Measurements from ENCODE around the gene MT1X. TPM values are rescaled to one million over a fixed set of nuclear protein-coding genes. Genes with fewer than 3 reads are reported as not detected.
A peak's percentile ranks its signal among the peaks of the same experiment; 100 is the strongest.

Gene MT1X
- total RNA-seq, 1 donor = 28.8 TPM

DNA sequence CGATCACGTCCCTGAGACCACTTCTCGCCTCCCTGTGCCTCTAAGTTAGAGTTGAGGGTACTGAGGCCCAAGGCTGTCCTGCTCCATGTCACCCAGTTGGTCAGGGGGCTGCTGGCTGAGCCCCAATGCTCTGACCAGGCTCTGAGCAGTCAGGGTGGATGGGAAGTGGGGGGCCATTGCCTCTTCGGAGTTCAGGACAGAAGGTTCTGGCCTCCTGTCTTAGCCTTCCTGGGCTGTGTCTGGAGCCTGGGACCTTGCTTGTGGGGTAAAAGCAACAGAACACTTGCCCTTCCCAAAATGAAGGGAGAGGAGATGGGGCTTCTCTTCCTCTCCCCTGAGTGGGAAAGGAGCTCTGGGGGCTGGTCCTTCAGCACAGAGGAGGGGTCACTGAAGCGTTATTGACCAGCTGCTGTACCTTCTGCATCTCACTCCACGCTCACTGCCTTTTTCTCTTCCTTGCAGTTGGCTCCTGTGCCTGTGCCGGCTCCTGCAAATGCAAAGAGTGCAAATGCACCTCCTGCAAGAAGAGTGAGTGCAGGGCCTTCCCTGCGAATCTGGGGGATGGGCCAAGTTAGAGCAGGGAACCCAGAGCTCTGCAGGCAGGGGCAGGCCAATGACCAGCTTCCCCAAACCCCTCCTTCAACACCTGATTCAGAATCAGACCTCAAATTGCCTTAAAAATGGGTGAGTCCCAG is 580 bp downstream of the MT1X start:
- H3K4me3 ChIP-seq (ENCODE audit: low read length) = peak overlapping the region; percentile 61
- no peaks in the 10 kb centered on the region for H3K27me3 ChIP-seq (ENCODE audit: insufficient read depth, low read length)

GRCh38 chr16:56683424-56684172 is 1.3 kb downstream of the MT1X start:
- Histone ChIP-seq H3K4me1 (ENCODE audit: insufficient read depth, low read length) (peaks cover 22% of the 10 kb centered on the region), H3K9me3 (ENCODE audit: low read depth, low read length) (no peaks in the 10 kb centered on the region), H3K27me3 (ENCODE audit: insufficient read depth, low read length) (no peaks in the 10 kb centered on the region), H3K4me3 (ENCODE audit: low read length) (no peak overlapping the region)

More for the DNA sequence above, 580 bp downstream of the MT1X start:
- H3K9me3 ChIP-seq (ENCODE audit: low read depth, low read length) = no peaks in the 10 kb centered on the region
- peaks cover 22% of the 10 kb centered on the region for H3K4me1 ChIP-seq (ENCODE audit: insufficient read depth, low read length)

DNA sequence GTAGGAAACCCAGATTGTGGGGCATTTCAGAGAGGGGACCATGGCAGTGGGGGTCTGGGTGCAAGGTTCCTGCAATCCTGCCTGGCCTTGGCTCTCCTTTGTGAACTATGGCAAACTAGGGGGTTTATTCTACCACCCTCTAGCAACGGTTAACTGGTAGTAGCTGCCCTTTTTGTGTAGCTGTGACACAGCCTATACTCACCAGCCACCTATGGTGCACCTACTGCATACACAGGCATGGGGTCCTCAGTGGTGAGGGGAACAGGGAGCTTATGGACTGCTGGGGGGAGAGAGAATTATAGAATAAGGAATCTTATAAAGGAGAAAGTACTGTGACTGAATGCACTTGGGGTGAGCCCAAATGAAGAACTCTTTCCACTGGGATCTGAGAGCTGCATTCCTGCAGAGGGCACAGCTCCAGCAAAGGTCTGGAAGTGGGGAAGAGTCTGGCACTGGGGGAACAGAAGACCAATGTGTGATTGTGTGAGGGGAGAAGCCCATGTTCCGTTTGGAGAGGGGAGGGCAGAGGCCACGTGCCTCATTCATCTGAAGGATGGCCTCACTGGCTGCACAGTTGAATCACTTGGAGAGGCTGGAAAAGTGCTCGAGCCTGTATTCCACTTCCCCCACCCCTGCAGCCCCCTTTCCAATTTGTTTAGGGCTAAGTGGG is 2.1 kb downstream of the MT1X start:
- Histone ChIP-seq H3K4me1 (ENCODE audit: insufficient read depth, low read length) (peaks cover 22% of the 10 kb centered on the region), H3K27me3 (ENCODE audit: insufficient read depth, low read length) (no peaks in the 10 kb centered on the region), H3K4me3 (ENCODE audit: low read length) (no peak overlapping the region), H3K9me3 (ENCODE audit: low read depth, low read length) (no peaks in the 10 kb centered on the region)

- Histone ChIP-seq H3K4me3 (ENCODE audit: low read length) (no peak overlapping the region), H3K27me3 (ENCODE audit: insufficient read depth, low read length) (no peaks in the 10 kb centered on the region), H3K9me3 (ENCODE audit: low read depth, low read length) (no peaks in the 10 kb centered on the region), H3K4me1 (ENCODE audit: insufficient read depth, low read length) (peaks cover 22% of the 10 kb centered on the region)
These were observed 2.8 kb downstream of the MT1X start for GRCh38 chr16:56684926-56685590.

- Histone ChIP-seq H3K27me3 (ENCODE audit: insufficient read depth, low read length) (no peaks in the 10 kb centered on the region), H3K4me1 (ENCODE audit: insufficient read depth, low read length) (peaks cover 17% of the 10 kb centered on the region), H3K4me3 (ENCODE audit: low read length) (no peak overlapping the region), H3K9me3 (ENCODE audit: low read depth, low read length) (no peaks in the 10 kb centered on the region)
These were observed 4.5 kb downstream of the MT1X start for GRCh38 chr16:56686758-56687157.

DNA sequence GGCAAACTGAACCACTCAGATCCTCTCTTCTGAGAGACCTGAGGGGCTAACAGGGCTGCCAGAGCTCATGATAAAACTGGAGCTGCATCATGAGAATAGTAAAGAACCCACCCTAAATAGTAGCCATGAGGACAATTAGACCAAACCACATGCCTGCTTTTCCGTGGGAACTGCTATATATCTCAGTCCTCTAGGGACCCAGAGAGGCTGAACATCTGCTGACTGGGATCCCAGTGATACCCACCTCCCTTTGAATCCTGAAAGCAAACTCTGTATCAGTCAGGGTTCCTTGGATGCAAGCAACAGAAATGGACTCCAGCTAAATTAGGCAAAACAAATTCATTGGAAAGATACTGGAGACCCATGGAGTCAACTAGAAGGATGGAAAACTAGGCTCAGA is 6.5 kb downstream of the MT1X start:
- H3K4me1 ChIP-seq (ENCODE audit: insufficient read depth, low read length) = peaks cover under 1% of the 10 kb centered on the region
- H3K27me3 ChIP-seq (ENCODE audit: insufficient read depth, low read length) = no peaks in the 10 kb centered on the region
- H3K4me3 ChIP-seq (ENCODE audit: low read length) = no peak overlapping the region

GRCh38 chr16:56689171-56689570 is 6.9 kb downstream of the MT1X start:
- H3K27me3 ChIP-seq (ENCODE audit: insufficient read depth, low read length) = no peaks in the 10 kb centered on the region
- no peaks in the 10 kb centered on the region for H3K4me1 ChIP-seq (ENCODE audit: insufficient read depth, low read length)
- H3K4me3 ChIP-seq (ENCODE audit: low read length) = no peak overlapping the region
- no peaks in the 10 kb centered on the region for H3K9me3 ChIP-seq (ENCODE audit: low read depth, low read length)

More for the DNA sequence above, 6.5 kb downstream of the MT1X start:
- H3K9me3 ChIP-seq (ENCODE audit: low read depth, low read length) = no peaks in the 10 kb centered on the region

DNA sequence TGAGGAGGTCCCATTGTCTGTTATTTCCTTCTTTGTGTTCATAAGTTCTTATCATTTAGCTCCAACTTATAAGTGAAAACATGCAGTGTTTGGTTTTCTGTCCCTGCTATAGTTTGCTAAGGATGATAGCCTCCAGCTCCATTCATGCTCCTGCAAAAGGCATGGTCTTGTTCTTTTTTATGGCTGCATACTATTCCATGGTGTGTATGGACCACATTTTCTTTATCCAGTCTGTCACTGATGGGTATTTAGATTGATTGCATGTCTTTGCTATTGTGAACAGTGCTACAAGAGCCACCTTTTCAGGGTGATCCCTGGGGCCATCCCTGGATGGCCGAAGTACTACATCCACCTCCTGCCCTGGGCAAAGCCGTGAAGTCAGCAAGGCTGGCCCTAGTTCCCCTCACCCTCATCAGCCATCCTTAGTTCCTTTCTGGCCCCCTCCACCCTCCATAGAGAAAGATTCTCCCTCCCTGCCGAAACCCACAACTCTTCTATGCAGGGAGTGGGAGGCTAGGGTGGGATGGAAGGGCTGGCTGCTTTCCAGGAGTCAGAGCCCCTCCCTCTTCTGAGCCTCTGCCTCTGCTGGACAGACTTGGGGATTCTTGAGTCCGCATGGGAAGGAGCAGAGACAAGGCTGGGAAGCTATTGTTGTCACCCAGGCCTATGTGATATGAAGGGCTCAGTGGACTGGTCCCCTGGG is 8.3 kb downstream of the MT1X start:
- Histone ChIP-seq H3K4me1 (ENCODE audit: insufficient read depth, low read length) (no peaks in the 10 kb centered on the region), H3K9me3 (ENCODE audit: low read depth, low read length) (no peaks in the 10 kb centered on the region), H3K27me3 (ENCODE audit: insufficient read depth, low read length) (no peaks in the 10 kb centered on the region), H3K4me3 (ENCODE audit: low read length) (no peak overlapping the region)

DNA sequence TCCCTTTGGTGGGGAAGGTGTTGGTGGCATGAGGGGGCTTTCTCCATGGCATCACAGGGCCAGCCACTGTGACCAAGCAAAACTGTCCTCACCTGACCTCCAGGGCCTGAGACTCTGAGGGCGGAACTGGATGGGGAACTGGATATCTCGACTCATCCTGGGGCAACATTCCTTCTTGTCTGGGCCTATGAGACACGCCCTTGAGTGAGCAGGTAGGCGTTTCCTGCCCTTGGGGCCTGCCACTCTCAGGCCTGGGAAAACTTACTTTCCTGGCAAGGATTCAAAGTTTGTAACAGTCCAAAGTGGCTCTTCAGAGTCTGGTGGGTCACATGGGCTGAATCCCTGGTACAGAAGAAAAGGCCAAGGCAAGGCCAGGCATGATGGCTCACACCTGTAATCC is 9.6 kb downstream of the MT1X start:
- no peak overlapping the region for H3K4me3 ChIP-seq (ENCODE audit: low read length)
- H3K27me3 ChIP-seq (ENCODE audit: insufficient read depth, low read length) = no peaks in the 10 kb centered on the region
- H3K9me3 ChIP-seq (ENCODE audit: low read depth, low read length) = no peaks in the 10 kb centered on the region
- no peaks in the 10 kb centered on the region for H3K4me1 ChIP-seq (ENCODE audit: insufficient read depth, low read length)

- Histone ChIP-seq H3K9me3 (ENCODE audit: low read depth, low read length) (no peaks in the 10 kb centered on the region), H3K27me3 (ENCODE audit: insufficient read depth, low read length) (no peaks in the 10 kb centered on the region), H3K4me1 (ENCODE audit: insufficient read depth, low read length) (no peaks in the 10 kb centered on the region), H3K4me3 (ENCODE audit: low read length) (no peak overlapping the region)
These were observed 13.0 kb downstream of the MT1X start for GRCh38 chr16:56695246-56695645.

DNA sequence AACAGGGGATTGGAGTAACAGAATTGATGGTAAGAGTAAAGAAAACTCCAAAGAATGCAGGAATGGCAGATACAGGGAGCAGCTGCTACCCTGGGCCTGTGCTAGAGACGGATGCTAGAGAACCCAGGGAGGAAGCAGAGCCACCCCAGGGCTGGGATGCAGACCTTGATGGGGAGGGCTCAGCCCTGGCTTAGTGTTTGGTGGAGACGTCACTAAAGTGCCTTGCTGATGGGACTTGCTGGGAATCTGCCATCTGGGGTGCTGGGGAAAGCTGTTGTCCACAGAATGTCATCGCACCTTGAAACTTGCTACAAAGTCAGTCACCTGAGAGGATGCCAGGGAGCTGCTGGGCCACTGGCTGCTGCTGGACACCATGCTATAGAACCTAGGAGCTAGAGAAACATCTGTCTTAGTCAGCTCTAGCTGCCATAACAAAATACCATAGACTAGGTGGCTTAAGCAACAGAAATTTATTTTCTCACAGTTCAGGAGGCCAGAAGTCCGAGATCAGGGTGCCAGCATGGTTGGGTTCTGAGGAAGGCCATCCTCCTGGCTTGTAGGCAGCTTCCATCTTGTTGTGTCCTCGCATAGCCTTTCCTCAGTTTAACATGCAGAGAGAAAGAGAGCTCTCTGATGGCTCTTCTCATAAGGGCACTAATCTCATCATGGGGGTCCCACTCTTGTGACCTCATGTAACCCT is 15.3 kb downstream of the MT1X start:
- Histone ChIP-seq H3K9me3 (ENCODE audit: low read depth, low read length) (no peaks in the 10 kb centered on the region), H3K27me3 (ENCODE audit: insufficient read depth, low read length) (no peaks in the 10 kb centered on the region), H3K4me3 (ENCODE audit: low read length) (no peak overlapping the region)

DNA sequence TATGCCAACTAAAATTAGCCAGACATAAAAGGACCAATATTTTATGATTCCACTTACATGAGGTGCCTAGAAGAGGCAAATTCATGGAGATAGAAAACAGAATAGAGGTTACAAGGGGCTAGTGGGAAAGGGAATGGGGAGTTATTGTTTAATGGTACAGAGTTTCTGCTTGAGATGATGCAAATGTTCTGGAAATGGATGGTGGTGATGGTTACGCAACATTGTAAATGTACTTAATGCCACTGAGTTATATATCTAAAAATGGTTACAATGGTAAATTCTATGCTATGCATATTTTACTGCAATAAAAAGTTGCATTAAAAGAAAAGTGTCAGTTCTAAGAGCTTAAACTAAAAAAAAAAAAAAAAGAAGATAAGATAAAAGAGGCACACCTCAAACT is 17.9 kb downstream of the MT1X start:
- no peaks in the 10 kb centered on the region for H3K27me3 ChIP-seq (ENCODE audit: insufficient read depth, low read length)
- no peaks in the 10 kb centered on the region for H3K4me1 ChIP-seq (ENCODE audit: insufficient read depth, low read length)
- H3K9me3 ChIP-seq (ENCODE audit: low read depth, low read length) = no peaks in the 10 kb centered on the region
- no peak overlapping the region for H3K4me3 ChIP-seq (ENCODE audit: low read length)

More for the DNA sequence above, 15.3 kb downstream of the MT1X start:
- no peaks in the 10 kb centered on the region for H3K4me1 ChIP-seq (ENCODE audit: insufficient read depth, low read length)

DNA sequence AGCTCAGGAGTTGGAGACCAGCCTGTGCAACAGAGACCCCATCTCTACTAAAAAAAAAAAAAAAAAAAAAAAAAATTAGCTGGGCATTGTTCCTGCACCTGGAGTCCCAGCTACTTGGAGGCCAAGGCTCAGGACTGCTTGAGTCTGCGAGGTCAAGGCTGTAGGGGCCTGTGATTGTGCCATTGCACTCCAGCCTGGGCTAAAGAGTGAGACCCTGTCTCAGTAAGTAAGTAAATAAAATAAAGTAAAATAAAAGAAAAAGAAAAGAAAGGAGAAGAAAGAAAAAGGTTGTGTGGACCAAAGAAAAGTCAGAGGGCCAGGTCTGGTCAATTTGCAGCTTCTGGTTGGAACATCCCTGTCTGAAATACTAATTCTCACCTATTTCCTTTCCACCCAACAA is 18.4 kb downstream of the MT1X start:
- H3K9me3 ChIP-seq (ENCODE audit: low read depth, low read length) = no peaks in the 10 kb centered on the region
- no peak overlapping the region for H3K4me3 ChIP-seq (ENCODE audit: low read length)
- no peaks in the 10 kb centered on the region for H3K27me3 ChIP-seq (ENCODE audit: insufficient read depth, low read length)

DNA sequence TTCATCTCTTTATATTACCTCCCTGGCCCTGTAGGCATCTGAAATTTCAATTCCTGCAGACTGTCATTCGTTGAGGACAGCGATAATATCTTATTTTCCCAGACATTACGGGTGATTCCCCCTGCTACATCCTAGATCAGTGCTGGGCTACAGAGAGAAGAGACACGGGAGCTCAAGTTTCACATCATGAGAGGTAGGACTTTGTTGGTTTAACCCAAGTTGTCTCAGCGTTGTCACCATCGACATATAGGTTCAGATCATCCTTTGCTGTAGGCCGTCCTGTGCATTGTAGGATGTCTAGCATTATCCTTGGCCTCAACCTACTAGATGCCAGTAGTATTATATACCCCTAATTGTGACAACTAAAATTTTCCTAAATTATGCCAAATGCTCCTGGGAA is 19.3 kb downstream of the MT1X start:
- Histone ChIP-seq H3K27me3 (ENCODE audit: insufficient read depth, low read length) (no peaks in the 10 kb centered on the region), H3K9me3 (ENCODE audit: low read depth, low read length) (no peaks in the 10 kb centered on the region), H3K4me3 (ENCODE audit: low read length) (no peak overlapping the region)

More for the DNA sequence above, 18.4 kb downstream of the MT1X start:
- no peaks in the 10 kb centered on the region for H3K4me1 ChIP-seq (ENCODE audit: insufficient read depth, low read length)

More for the DNA sequence above, 19.3 kb downstream of the MT1X start:
- H3K4me1 ChIP-seq (ENCODE audit: insufficient read depth, low read length) = no peaks in the 10 kb centered on the region

All from mononuclear cell (primary cell).